Forelimb muscle (tissue), 1 donor: Measurements from ENCODE around the gene PSMA5. TPM values are rescaled to one million over a fixed set of nuclear protein-coding genes. Genes with fewer than 3 reads are reported as not detected.
"Not testable (repeated sequence)": the region's sequence is repeated elsewhere in the genome, so short reads cannot be mapped to it uniquely, and the experiment has no call there.

ENCODE experiments used
- DNase-seq: peaks from one replicate; pipeline ENCODE4 v3.0.0-alpha.2; 2013; ENCODE audit warnings: low read depth
- polyA plus RNA-seq: library from polyadenylated mRNA; unstranded; fragments of 120-200 nt; gene quantifications from one replicate; pipeline ENCODE4 v1.2.1, GENCODE V29; 2013; ENCODE audit not compliant: insufficient read length

Gene PSMA5
- polyA plus RNA-seq, 1 donor = 65.7 TPM

GRCh38 chr1:109433322-109433721 lies 7.1 kb upstream of the PSMA5 start:
- DNase-seq = no peak

GRCh38 chr1:109432336-109432735 lies 6.1 kb upstream of the PSMA5 start:
- DNase-seq = no peak

GRCh38 chr1:109427171-109427467 lies 871 bp upstream of the PSMA5 start:
- DNase-seq = no peak

- DNase-seq = no peak
Observed at GRCh38 chr1:109425391-109426280, 612 bp downstream of the PSMA5 start.

GRCh38 chr1:109423498-109423897 lies 2.8 kb downstream of the PSMA5 start:
- DNase-seq = no peak

- no peak for DNase-seq
Observed at GRCh38 chr1:109412551-109412950, 13.7 kb downstream of the PSMA5 start.

GRCh38 chr1:109404838-109405237 lies 21.4 kb downstream of the PSMA5 start:
- no peak for DNase-seq

- no peak for DNase-seq
Observed at GRCh38 chr1:109402025-109402424, 24.2 kb downstream of the PSMA5 start.

GRCh38 chr1:109400035-109400655 lies 26.1 kb downstream of the PSMA5 start:
- no peak for DNase-seq

GRCh38 chr1:109399326-109399957 lies 26.8 kb downstream of the PSMA5 start:
- DNase-seq = no peak

- DNase-seq = no peak
Observed at GRCh38 chr1:109398343-109399225, 27.7 kb downstream of the PSMA5 start.

- DNase-seq = peak; percentile 53
Observed at GRCh38 chr1:109397581-109398342, 28.5 kb downstream of the PSMA5 start, which contains the start of gene SORT1. TSS of gene SORT1 (minus strand) at chr1:109397918. CDS start at chr1:109397892, 26 bp downstream.

GRCh38 chr1:109396871-109397580 lies 29.2 kb downstream of the PSMA5 start:
- DNase-seq = no peak

- DNase-seq = no peak
Observed at GRCh38 chr1:109396513-109396839, 29.8 kb downstream of the PSMA5 start.

- no peak for DNase-seq
Observed at GRCh38 chr1:109395602-109396512, 30.4 kb downstream of the PSMA5 start.

GRCh38 chr1:109395282-109395599 lies 31.0 kb downstream of the PSMA5 start:
- not testable (repeated sequence) for DNase-seq

- no peak for DNase-seq
Observed at GRCh38 chr1:109394591-109395281, 31.5 kb downstream of the PSMA5 start.

GRCh38 chr1:109393617-109394233 lies 32.5 kb downstream of the PSMA5 start:
- no peak for DNase-seq
